H9 (cell line): Measurements from ENCODE around the gene WDR54. TPM values are rescaled to one million over a fixed set of nuclear protein-coding genes. Genes with fewer than 3 reads are reported as not detected.

Experiments used
- DNase-seq: peaks from one replicate; pipeline ENCODE4 v3.0.0-alpha.2; 2017
- H2AFZ ChIP-seq: one replicate; pipeline ENCODE4 v1.6.1; 2013; ENCODE audit warnings: mild to moderate bottlenecking, low read length, control low read depth, moderate library complexity
- H2AK5ac ChIP-seq: 2 replicates; pipeline ENCODE4 v1.6.1; 2013; ENCODE audit warnings: low read length, control low read depth, mixed read lengths; ENCODE audit not compliant: insufficient read length
- H2BK120ac ChIP-seq: one replicate; pipeline ENCODE4 v1.6.1; 2013; ENCODE audit warnings: low read depth, mild to moderate bottlenecking, low read length, control low read depth, inconsistent platforms; ENCODE audit not compliant: poor library complexity, severe bottlenecking
- H2BK12ac ChIP-seq: 2 replicates; pipeline ENCODE4 v1.6.1; 2013; ENCODE audit warnings: low read length, control low read depth, mixed read lengths, low read depth; ENCODE audit not compliant: insufficient read length
- H2BK15ac ChIP-seq: 2 replicates; pipeline ENCODE4 v1.6.1; 2013; ENCODE audit warnings: low read depth, low read length, control low read depth
- H2BK20ac ChIP-seq: one replicate; pipeline ENCODE4 v1.6.1; 2013; ENCODE audit warnings: low read depth, mild to moderate bottlenecking, low read length, control low read depth, inconsistent platforms; ENCODE audit not compliant: poor library complexity, severe bottlenecking
- H2BK5ac ChIP-seq: 2 replicates; pipeline ENCODE4 v1.6.1; 2013; ENCODE audit warnings: low read length, control low read depth, mixed read lengths; ENCODE audit not compliant: insufficient read length
- H3K14ac ChIP-seq: 2 replicates; pipeline ENCODE4 v1.6.1; 2013; ENCODE audit warnings: low read length, control low read depth; ENCODE audit not compliant: insufficient read depth
- H3K18ac ChIP-seq: 2 replicates; pipeline ENCODE4 v1.6.1; 2013; ENCODE audit warnings: low read depth, mild to moderate bottlenecking, mixed read lengths, low read length, control low read depth; ENCODE audit not compliant: insufficient read length
- H3K23ac ChIP-seq: 2 replicates; pipeline ENCODE4 v1.6.1; 2013; ENCODE audit warnings: low read length, control low read depth, mixed read lengths, low read depth; ENCODE audit not compliant: insufficient read length
- H3K23me2 ChIP-seq: 2 replicates; pipeline ENCODE4 v1.6.1; 2013; ENCODE audit warnings: low read depth, mild to moderate bottlenecking, mixed read lengths, low read length, control low read depth; ENCODE audit not compliant: insufficient read length, poor library complexity, severe bottlenecking
- H3K27ac ChIP-seq: 2 replicates; pipeline ENCODE4 v1.5.1; 2013; ENCODE audit warnings: low read length, control low read depth, mixed read lengths, low read depth; ENCODE audit not compliant: insufficient read length
- H3K27me3 ChIP-seq: 2 replicates; pipeline ENCODE4 v1.6.1; 2013; ENCODE audit warnings: low read length, control low read depth, inconsistent platforms; ENCODE audit not compliant: insufficient read depth
- H3K4ac ChIP-seq: 2 replicates; pipeline ENCODE4 v1.6.1; 2013; ENCODE audit warnings: low read depth, mild to moderate bottlenecking, control low read depth, inconsistent platforms, low read length, moderate library complexity
- H3K4me1 ChIP-seq: 2 replicates; pipeline ENCODE4 v1.6.1; 2013; ENCODE audit warnings: low read length, control low read depth, inconsistent platforms; ENCODE audit not compliant: insufficient read depth
- H3K4me2 ChIP-seq: 2 replicates; pipeline ENCODE4 v1.6.1; 2013; ENCODE audit warnings: low read length, control low read depth, mixed read lengths; ENCODE audit not compliant: insufficient read length, insufficient read depth
- H3K56ac ChIP-seq: 2 replicates; pipeline ENCODE4 v1.6.1; 2013; ENCODE audit warnings: low read depth, mild to moderate bottlenecking, mixed read lengths, low read length, control low read depth; ENCODE audit not compliant: insufficient read length
- H3K79me1 ChIP-seq: 2 replicates; pipeline ENCODE4 v1.6.1; 2013; ENCODE audit warnings: low read depth, mild to moderate bottlenecking, moderate library complexity, low read length, control low read depth, inconsistent platforms; ENCODE audit not compliant: insufficient read depth, poor library complexity, severe bottlenecking
- H3K79me2 ChIP-seq: 2 replicates; pipeline ENCODE4 v1.6.1; 2013; ENCODE audit warnings: low read length, control low read depth, inconsistent platforms; ENCODE audit not compliant: insufficient read depth
- H3K9ac ChIP-seq: 2 replicates; pipeline ENCODE4 v1.6.1; 2013; ENCODE audit warnings: low read length, control low read depth, mixed read lengths; ENCODE audit not compliant: insufficient read length; ENCODE audit errors: extremely low read depth
- H3K9me3 ChIP-seq: one replicate; pipeline ENCODE4 v1.6.1; 2013; ENCODE audit warnings: low read depth, low read length, inconsistent platforms; ENCODE audit not compliant: control insufficient read depth
- H3T11ph ChIP-seq: one replicate; pipeline ENCODE4 v1.6.1; 2013; ENCODE audit warnings: mild to moderate bottlenecking, low read length, control low read depth, inconsistent platforms
- H4K20me1 ChIP-seq: one replicate; pipeline ENCODE4 v1.6.1; 2013; ENCODE audit not compliant: control insufficient read depth, insufficient read length, insufficient read depth
- H4K5ac ChIP-seq: 2 replicates; pipeline ENCODE4 v1.6.1; 2013; ENCODE audit warnings: low read depth, mild to moderate bottlenecking, mixed read lengths, low read length, control low read depth; ENCODE audit not compliant: insufficient read length
- H4K8ac ChIP-seq: replicated peaks from 2 replicates; pipeline ENCODE4 v1.6.1; 2013; ENCODE audit warnings: low read length, control low read depth, mixed read lengths, low read depth; ENCODE audit not compliant: insufficient read length
- H4K91ac ChIP-seq: 2 replicates; pipeline ENCODE4 v1.6.1; 2013; ENCODE audit warnings: low read depth, mild to moderate bottlenecking, moderate library complexity, mixed read lengths, low read length, control low read depth; ENCODE audit not compliant: insufficient read length
- H3K27ac Mint-ChIP-seq, 3 experiments: 2 replicates in 2 of 3; 3 replicates in 1 of 3; pipeline ENCODE4 v1.8.0; 2020 to 2021; ENCODE audit warnings: mixed read lengths in 3 of 3, mild to moderate bottlenecking in 1 of 3, moderate library complexity in 1 of 3
- H3K27me3 Mint-ChIP-seq: 2 replicates; pipeline ENCODE4 v1.8.0; 2021; ENCODE audit warnings: low read depth, mild to moderate bottlenecking, moderate library complexity, mixed read lengths
- H3K36me3 Mint-ChIP-seq, 3 experiments: 2 replicates in 2 of 3; 3 replicates in 1 of 3; pipeline ENCODE4 v1.8.0; 2020 to 2021; ENCODE audit warnings: low read depth in 3 of 3, mixed read lengths in 3 of 3; ENCODE audit not compliant: insufficient read depth in 1 of 3
- H3K4me1 Mint-ChIP-seq, 2 experiments: 2 replicates each; pipeline ENCODE4 v1.8.0; 2020; ENCODE audit warnings: mixed read lengths in 2 of 2
- H3K4me3 Mint-ChIP-seq, 2 experiments: 2 replicates in 1 of 2; 3 replicates in 1 of 2; pipeline ENCODE4 v1.8.0; 2020 to 2021; ENCODE audit warnings: mild to moderate bottlenecking in 2 of 2, mixed read lengths in 2 of 2, moderate library complexity in 1 of 2
- H3K9me3 Mint-ChIP-seq, 2 experiments: 2 replicates in 1 of 2; 3 replicates in 1 of 2; pipeline ENCODE4 v1.8.0; 2020; ENCODE audit warnings: mild to moderate bottlenecking in 2 of 2, mixed read lengths in 2 of 2, moderate library complexity in 1 of 2
- CTCF ChIP-seq: fragments of 200-600 bp; sonication (generic); conservative IDR thresholded peaks from 3 replicates; pipeline ENCODE4 v1.8.0; 2021; ENCODE audit warnings: antibody characterized with exemption, mild to moderate bottlenecking
- WGBS: extraction: QIAGEN DNeasy Blood & Tissue Kit; methylation state at CpG from one replicate; pipeline ENCODE4 v1.1.7; 2013; ENCODE audit warnings: missing lambda C conversion rate, low lambda C conversion rate, mixed read lengths; ENCODE audit not compliant: insufficient read length; ENCODE audit errors: extremely low coverage; 5-methylcytosine and 5-hydroxymethylcytosine counted together
- total RNA-seq: library from RNA; stranded (reverse); gene quantifications from 2 replicates; pipeline ENCODE4 v1.2.1, GENCODE V29; 2021

WDR54 gene
- total RNA-seq, 1 experiment from 2014 or later = 66.4 TPM

DNA sequence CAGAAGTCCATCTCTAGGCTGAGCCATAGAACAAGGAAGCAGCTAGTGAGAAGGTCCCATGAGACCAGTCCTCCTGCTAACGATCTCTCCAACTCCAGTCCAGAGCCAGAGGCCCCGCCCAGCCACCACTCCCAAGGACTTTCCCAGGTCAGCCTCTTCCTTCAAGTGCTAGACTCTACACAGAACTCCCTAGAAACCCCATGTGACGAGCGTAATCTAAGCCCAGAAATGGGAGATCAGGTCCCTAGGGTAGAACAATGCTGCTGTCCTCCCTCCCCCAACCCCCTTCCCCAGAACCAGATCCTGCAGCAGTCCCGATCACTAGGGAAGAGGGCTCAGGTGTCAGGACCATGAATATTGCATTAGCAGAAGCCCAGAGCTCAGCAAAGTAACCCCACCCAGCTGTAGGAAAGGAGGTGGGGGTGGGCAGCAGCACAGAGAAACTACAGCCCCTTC, 48.3 kb upstream of the WDR54 start:
- H3K23me2 ChIP-seq = no peaks in the 10 kb centered on the region
- WGBS = no CpG with 5 or more reads among the region's 5 CpGs
- no peak overlapping the region for H3K14ac ChIP-seq
- H4K20me1 ChIP-seq = no peaks in the 10 kb centered on the region
- no peak overlapping the region for H2BK120ac ChIP-seq
- no peak overlapping the region for H2BK12ac ChIP-seq
- no peak overlapping the region for H3K18ac ChIP-seq
- H3K27ac Mint-ChIP-seq = peak overlapping the region in 2 of 3 experiments; percentile 54 to 92; a peak in 3 of 7 replicates
- H4K91ac ChIP-seq = no peak overlapping the region
- peak overlapping the region; percentile 14 to 83; a peak in 4 of 5 replicates for H3K4me3 Mint-ChIP-seq
- H3K9me3 Mint-ChIP-seq = no peaks in the 10 kb centered on the region
- no peak overlapping the region for H3K23ac ChIP-seq
- H3K27me3 Mint-ChIP-seq = no peaks in the 10 kb centered on the region
- DNase-seq = peak; percentile 53
- no peak overlapping the region for H2AFZ ChIP-seq
- no peaks in the 10 kb centered on the region for H3K27me3 ChIP-seq
- H3K27ac ChIP-seq = no peak overlapping the region
- no peak overlapping the region for H3K9ac ChIP-seq
- H2BK20ac ChIP-seq = no peak overlapping the region
- no peak overlapping the region for H2BK5ac ChIP-seq
- no peak overlapping the region for H3K56ac ChIP-seq
- no peaks in the 10 kb centered on the region for H3K79me1 ChIP-seq
- no peak overlapping the region for H3T11ph ChIP-seq
- H3K79me2 ChIP-seq = no peaks in the 10 kb centered on the region
- peak overlapping the region; percentile 34 for H3K4me2 ChIP-seq
- H3K36me3 Mint-ChIP-seq = peaks cover 35 to 57% (median 56%) of the 10 kb centered on the region in 3 experiments
- no peak overlapping the region for H2AK5ac ChIP-seq
- peaks cover 7% of the 10 kb centered on the region for H3K4me1 ChIP-seq
- TF ChIP-seq CTCF = no peak
- no peak overlapping the region for H4K5ac ChIP-seq
- H3K4me1 Mint-ChIP-seq = peaks cover 24 to 30% of the 10 kb centered on the region in 2 experiments
- no peak overlapping the region for H2BK15ac ChIP-seq
- no peak overlapping the region for H3K4ac ChIP-seq
- no peaks in the 10 kb centered on the region for H3K9me3 ChIP-seq
- H4K8ac ChIP-seq = no peak overlapping the region
